Pancreas (tissue), 10 donors: ENCODE results near the gene UBL5. TPM values are rescaled to one million over a fixed set of nuclear protein-coding genes. Genes with fewer than 3 reads are reported as not detected.
A peak's percentile ranks its signal among the peaks of the same experiment; 100 is the strongest.

ENCODE experiments used
- ATAC-seq, 4 donors: fragments of 200-7000 bp; cut with Tn5 transposase; one replicate each; pipeline versions ENCODE4 v1.8.0 to v1.9.1; 2020; ENCODE audit warnings: mild to moderate bottlenecking in 4 of 4, moderate library complexity in 4 of 4
- DNase-seq, 6 donors: peaks; one replicate each; pipeline ENCODE4 v3.0.0-alpha.2; 2020
- FAIRE-seq: peaks from 2 replicates; lab custom pipeline; 2012; peaks lifted over from hg19 to GRCh38; lab: Jason Lieb, UNC
- H3K27ac ChIP-seq, 4 donors: fragments of 200-600 bp; sonication (generic); 1 replicate in 3 of 4; 2 replicates in 1 of 4; pipeline versions ENCODE4 v1.5.0 to v1.8.0; 2020
- H3K27me3 ChIP-seq, 4 donors: fragments of 200-600 bp; one replicate each; pipeline ENCODE4 v1.8.0; 2021
- H3K36me3 ChIP-seq, 3 donors: fragments of 200-600 bp; sonication (generic) in 1 of 3; one replicate each; pipeline versions ENCODE4 v1.5.0 to v1.8.0; 2020 to 2021
- H3K4me1 ChIP-seq, 3 donors: fragments of 200-600 bp; one replicate each; pipeline ENCODE4 v1.8.0; 2021
- H3K4me3 ChIP-seq, 4 donors: fragments of 200-600 bp; sonication (generic) in 2 of 4; one replicate each; pipeline versions ENCODE4 v1.5.0 to v1.8.0; 2020 to 2021
- H3K9me3 ChIP-seq, 4 donors: fragments of 200-600 bp; one replicate each; pipeline ENCODE4 v1.8.0; 2021
- WGBS, 2 donors: extraction: QIAGEN DNeasy Blood & Tissue Kit; methylation state at CpG; one replicate each; pipeline ENCODE4 v1.1.7; 2013; 5-methylcytosine and 5-hydroxymethylcytosine counted together
- intact Hi-C, 3 donors: fragments of 100-400 bp; cut with DNase I; formaldehyde crosslinking; loops; one replicate each; pipeline versions ENCODE4 v1.11.1 to v1.14.2; 2022
- polyA plus RNA-seq, 2 donors: library from polyadenylated mRNA; stranded (reverse); fragments of 200-250 nt; gene quantifications; one replicate each; pipeline ENCODE4 v1.2.3, GENCODE V29; 2013
- total RNA-seq, 6 donors: library from RNA; stranded (reverse); fragmentation: NEBNext Ultra II Directional in 4 of 6; extraction: Animal tissue kit (Norgen Biotek cat#: 25700) in 4 of 6; gene quantifications; one replicate each; pipeline versions ENCODE4 v1.2.1 to v1.2.4, GENCODE V29; 2021 to 2023
- TF ChIP-seq, protein P1 (sequence below), 4 donors: fragments of 200-600 bp; sonication (generic) in 3 of 4; IDR thresholded peaks; one replicate each; pipeline versions ENCODE4 v1.5.0 to v1.8.0; 2021; ENCODE audit warnings: antibody characterized with exemption in 4 of 4
- donor health status: healthy with polysubstance abuse.
- donor health status: DM: no; HTN: no; CAD: no; lungs with moderate emphysema.
- donor health status: DM: no; HTN: no; CAD: no.
- donor health status: control.
- donor health status: control.
- donor health status: Bipolar disorder and iron deficiency.
- donor health status: DM: yes; HTN: yes; CAD: no.
- donor health status: DM: no; HTN: no; CAD: no.
- donor health status: DM: no; HTN: no; CAD: no.
- donor health status: DM: yes; HTN: yes; CAD: no.

UBL5 gene
- total and polyA plus RNA-seq, 8 donors = 57.5 to 440 (median 102) TPM

GRCh38 chr19:9848762-9849161 lies 21.0 kb downstream of the UBL5 start:
- Histone ChIP-seq H3K9me3 (no peaks in the 10 kb centered on the region), H3K4me1 (no peaks in the 10 kb centered on the region), H3K27me3 (no peaks in the 10 kb centered on the region), H3K36me3 (no peaks in the 10 kb centered on the region), H3K4me3 (no peak overlapping the region), H3K27ac (no peak overlapping the region)
- no peak for FAIRE-seq
- peak in 3 of 4 donors; percentile 25 to 57 (median 52) for ATAC-seq
- no peak for DNase-seq
- 82 to 90% methylated on average over 23 of the region's 23 CpGs for WGBS, 2 donors
- intact Hi-C loops = no loop called here
- TF ChIP-seq, protein P1, sequence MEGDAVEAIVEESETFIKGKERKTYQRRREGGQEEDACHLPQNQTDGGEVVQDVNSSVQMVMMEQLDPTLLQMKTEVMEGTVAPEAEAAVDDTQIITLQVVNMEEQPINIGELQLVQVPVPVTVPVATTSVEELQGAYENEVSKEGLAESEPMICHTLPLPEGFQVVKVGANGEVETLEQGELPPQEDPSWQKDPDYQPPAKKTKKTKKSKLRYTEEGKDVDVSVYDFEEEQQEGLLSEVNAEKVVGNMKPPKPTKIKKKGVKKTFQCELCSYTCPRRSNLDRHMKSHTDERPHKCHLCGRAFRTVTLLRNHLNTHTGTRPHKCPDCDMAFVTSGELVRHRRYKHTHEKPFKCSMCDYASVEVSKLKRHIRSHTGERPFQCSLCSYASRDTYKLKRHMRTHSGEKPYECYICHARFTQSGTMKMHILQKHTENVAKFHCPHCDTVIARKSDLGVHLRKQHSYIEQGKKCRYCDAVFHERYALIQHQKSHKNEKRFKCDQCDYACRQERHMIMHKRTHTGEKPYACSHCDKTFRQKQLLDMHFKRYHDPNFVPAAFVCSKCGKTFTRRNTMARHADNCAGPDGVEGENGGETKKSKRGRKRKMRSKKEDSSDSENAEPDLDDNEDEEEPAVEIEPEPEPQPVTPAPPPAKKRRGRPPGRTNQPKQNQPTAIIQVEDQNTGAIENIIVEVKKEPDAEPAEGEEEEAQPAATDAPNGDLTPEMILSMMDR (IDR thresholded peaks at IDR 0.05) = no peak

DNA sequence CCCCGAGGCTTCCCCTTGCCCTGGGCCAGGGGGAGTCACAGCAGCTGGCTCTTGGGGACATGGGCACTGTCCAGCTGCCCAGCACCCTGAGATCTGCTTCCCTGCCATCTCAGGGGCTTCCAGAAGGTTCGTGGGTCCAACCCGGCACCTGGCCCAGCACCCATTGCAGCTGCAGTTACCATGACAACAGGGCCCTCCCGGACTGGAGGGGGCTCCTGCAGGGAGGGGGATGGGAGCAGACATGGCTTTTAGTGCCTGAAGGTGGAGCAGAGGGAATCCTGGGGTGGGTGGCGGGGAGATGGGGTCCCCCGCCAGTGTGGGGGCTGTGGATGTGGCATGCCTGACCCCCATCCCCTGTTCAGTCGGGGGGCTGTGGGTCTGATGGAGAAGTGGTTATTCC lies 22.1 kb downstream of the UBL5 start:
- TF ChIP-seq, protein P1 (IDR thresholded peaks at IDR 0.05) = no peak
- ATAC-seq = no peak
- no peaks in the 10 kb centered on the region for H3K36me3 ChIP-seq
- no peak for FAIRE-seq
- intact Hi-C loops = no loop called here
- no peak for DNase-seq
- H3K4me1 ChIP-seq = no peaks in the 10 kb centered on the region
- no peak overlapping the region for H3K4me3 ChIP-seq
- no peaks in the 10 kb centered on the region for H3K9me3 ChIP-seq
- no peaks in the 10 kb centered on the region for H3K27me3 ChIP-seq
- 81 to 82% methylated on average over 7 of the region's 7 CpGs for WGBS, 2 donors
- H3K27ac ChIP-seq = no peak overlapping the region

GRCh38 chr19:9850235-9850959 lies 22.7 kb downstream of the UBL5 start:
- H3K27me3 ChIP-seq = no peaks in the 10 kb centered on the region
- WGBS, 2 donors = 76 to 79% methylated on average over 19 of the region's 19 CpGs
- H3K36me3 ChIP-seq = no peaks in the 10 kb centered on the region
- ATAC-seq = peak in 2 of 4 donors; percentile 45 to 46
- intact Hi-C loops = no loop called here
- no peaks in the 10 kb centered on the region for H3K9me3 ChIP-seq
- no peak overlapping the region for H3K4me3 ChIP-seq
- TF ChIP-seq, protein P1 (IDR thresholded peaks at IDR 0.05) = no peak
- H3K4me1 ChIP-seq = no peaks in the 10 kb centered on the region
- no peak for DNase-seq
- FAIRE-seq = no peak
- H3K27ac ChIP-seq = no peak overlapping the region

DNA sequence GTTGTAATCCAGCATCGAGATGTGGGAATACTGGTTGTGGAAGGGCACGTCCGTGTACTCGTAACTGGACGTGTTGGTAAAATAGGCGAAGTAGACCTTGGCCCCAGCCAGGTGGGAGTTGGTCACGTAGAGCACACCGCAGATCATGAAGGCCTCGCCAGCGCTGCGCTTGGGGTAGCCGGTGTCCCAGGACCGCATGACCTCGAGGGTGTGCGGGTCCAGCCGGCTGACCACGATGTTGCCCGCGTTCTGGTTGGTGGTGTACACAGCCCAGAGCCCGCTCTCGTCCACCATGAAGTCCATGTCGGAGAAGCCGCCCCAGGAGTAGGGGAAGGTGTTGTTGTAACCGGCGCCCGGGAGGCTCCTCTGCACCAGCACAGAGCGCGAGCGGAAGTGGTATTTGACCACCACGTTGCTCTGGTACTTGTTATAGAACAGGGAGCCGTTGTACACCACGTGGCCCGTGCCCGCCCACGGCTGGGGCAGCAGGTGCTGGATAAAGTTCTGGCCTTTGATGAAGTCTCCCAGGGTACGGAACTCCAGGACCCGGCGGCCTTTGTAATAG lies 26.6 kb downstream of the UBL5 start:
- FAIRE-seq (no peak), ATAC-seq (no peak)
- intact Hi-C loops = no loop called here

More for the DNA sequence above, 26.6 kb downstream of the UBL5 start:
- no peak overlapping the region for H3K27ac ChIP-seq
- no peak for DNase-seq
- WGBS, 2 donors = 97 to 98% methylated on average over 38 of the region's 38 CpGs
- H3K36me3 ChIP-seq = no peaks in the 10 kb centered on the region
- no peak overlapping the region for H3K4me3 ChIP-seq
- no peaks in the 10 kb centered on the region for H3K4me1 ChIP-seq
- TF ChIP-seq, protein P1 (IDR thresholded peaks at IDR 0.05) = no peak
- no peaks in the 10 kb centered on the region for H3K9me3 ChIP-seq
- H3K27me3 ChIP-seq = no peaks in the 10 kb centered on the region
